Naive thymus-derived CD4-positive, alpha-beta T cell (primary cell): Measurements from ENCODE around the gene SMAP2. TPM values are rescaled to one million over a fixed set of nuclear protein-coding genes. Genes with fewer than 3 reads are reported as not detected.
"Not testable (repeated sequence)": the region's sequence is repeated elsewhere in the genome, so short reads cannot be mapped to it uniquely, and the experiment has no call there.

Experiments
- ATAC-seq: fragments of 150-1000 bp; cut with Tn5 transposase; 2 replicates; pipeline ENCODE4 v1.10.0; 2021; ENCODE audit warnings: mild to moderate bottlenecking, moderate library complexity
- CTCF ChIA-PET: fragments of 350-600 bp; sonication (Branson Sonifier 250); formaldehyde crosslinking; loops from one replicate; lab custom pipeline; 2021; ENCODE audit warnings: antibody characterized with exemption; lab: Charles Lee
- POLR2A ChIA-PET: fragments of 350-600 bp; sonication (Branson Sonifier 250); formaldehyde crosslinking; loops from one replicate; lab custom pipeline; 2021; ENCODE audit warnings: antibody characterized with exemption, inconsistent platforms; lab: Charles Lee
- DNase-seq, 9 donors: peaks; one replicate each; pipeline versions ENCODE4 v3.0.0 to v3.0.0-alpha.2; 2020 to 2022; ENCODE audit warnings: mixed read lengths in 1 of 9
- H3K27ac ChIP-seq: one replicate; pipeline ENCODE4 v1.7.0; 2013; ENCODE audit warnings: mild to moderate bottlenecking, low read depth, low read length, moderate library complexity
- H3K27me3 ChIP-seq, 2 donors: one replicate each; pipeline ENCODE4 v1.7.0; 2013; ENCODE audit warnings: low read length in 2 of 2, mild to moderate bottlenecking in 2 of 2, moderate library complexity in 2 of 2; ENCODE audit not compliant: control insufficient read depth in 2 of 2, insufficient read depth in 2 of 2
- H3K36me3 ChIP-seq, 3 experiments: 1 replicate in 2 of 3; 2 replicates in 1 of 3; pipeline ENCODE4 v1.7.0; 2013; ENCODE audit warnings: low read length in 3 of 3, mild to moderate bottlenecking in 3 of 3, moderate library complexity in 1 of 3; ENCODE audit not compliant: insufficient read depth in 3 of 3, control insufficient read depth in 2 of 3
- H3K4me1 ChIP-seq, 2 donors: one replicate each; pipeline ENCODE4 v1.7.0; 2013; ENCODE audit warnings: low read length in 2 of 2, mild to moderate bottlenecking in 2 of 2, moderate library complexity in 1 of 2; ENCODE audit not compliant: control insufficient read depth in 2 of 2, insufficient read depth in 2 of 2
- H3K4me3 ChIP-seq: 2 replicates; pipeline ENCODE4 v1.7.0; 2013; ENCODE audit warnings: mild to moderate bottlenecking, low read length
- H3K9me3 ChIP-seq, 3 experiments: 1 replicate in 2 of 3; 2 replicates in 1 of 3; pipeline ENCODE4 v1.7.0; 2013; ENCODE audit warnings: low read length in 3 of 3; ENCODE audit not compliant: control insufficient read depth in 2 of 3
- H3K27ac Mint-ChIP-seq, 9 donors: one replicate each; pipeline ENCODE4 v1.8.0; 2020 to 2022; ENCODE audit warnings: mixed read lengths in 9 of 9, mild to moderate bottlenecking in 8 of 9, moderate library complexity in 5 of 9, inconsistent platforms in 2 of 9
- H3K27me3 Mint-ChIP-seq, 5 donors: one replicate each; pipeline ENCODE4 v1.8.0; 2021 to 2022; ENCODE audit warnings: mixed read lengths in 5 of 5, mild to moderate bottlenecking in 1 of 5
- H3K36me3 Mint-ChIP-seq, 5 donors: one replicate each; pipeline ENCODE4 v1.8.0; 2020 to 2022; ENCODE audit warnings: mixed read lengths in 5 of 5, mild to moderate bottlenecking in 3 of 5, inconsistent platforms in 1 of 5
- H3K4me1 Mint-ChIP-seq, 7 donors: one replicate each; pipeline ENCODE4 v1.8.0; 2020 to 2022; ENCODE audit warnings: mixed read lengths in 7 of 7, mild to moderate bottlenecking in 3 of 7, inconsistent platforms in 1 of 7
- H3K4me3 Mint-ChIP-seq, 10 donors: one replicate each; pipeline ENCODE4 v1.8.0; 2020 to 2022; ENCODE audit warnings: mild to moderate bottlenecking in 10 of 10, mixed read lengths in 10 of 10, moderate library complexity in 6 of 10, inconsistent platforms in 2 of 10
- H3K9me3 Mint-ChIP-seq, 11 donors: one replicate each; pipeline ENCODE4 v1.8.0; 2020 to 2022; ENCODE audit warnings: mixed read lengths in 11 of 11, mild to moderate bottlenecking in 4 of 11, inconsistent platforms in 1 of 11, moderate library complexity in 1 of 11
- intact Hi-C, 2 donors: fragments of 100-400 bp; cut with micrococcal nuclease; formaldehyde crosslinking; loops; one replicate each; pipeline ENCODE4 v1.15.1; 2023
- polyA plus RNA-seq, 2 donors: library from polyadenylated mRNA; unstranded; fragments of 300-500 nt; fragmentation: Illumina TruSeq; gene quantifications; one replicate each; pipeline ENCODE4 v1.2.3, GENCODE V29; 2021
- total RNA-seq, 6 experiments: library from RNA in 5 of 6; stranded (reverse) in 5 of 6; gene quantifications; 1 replicate in 5 of 6; 2 replicates in 1 of 6; pipeline ENCODE4 v1.2.3 and lab custom pipeline; 2021 to 2026

Gene SMAP2
- total and polyA plus RNA-seq, 7 experiments from 2014 or later, result 144 to 542 (median 203) TPM

GRCh38 chr1:40385437-40386358 is 12.2 kb downstream of the SMAP2 start:
- ChIA-PET POLR2A (interaction anchor here (0.5 to 16.8 kb wide), 16 partner anchors 3 to 353 kb away, joined by 3 to 408 read pairs (median 5); partner anchors contain the start of genes CAP1 and SMAP2), CTCF (interaction anchor here (0.7 to 4.0 kb wide), 13 partner anchors 8 to 301 kb away, joined by 3 to 29 read pairs (median 4); partner anchors contain the start of genes COL9A2 and SMAP2)
- peak overlapping the region; percentile 79 to 99 (median 87) for H3K4me3 Mint-ChIP-seq
- H3K4me3 ChIP-seq, result peak overlapping the region; percentile 48
- H3K27ac Mint-ChIP-seq, result peak overlapping the region; percentile 97 to 99 (median 98)
- no peaks in the 10 kb centered on the region for H3K27me3 ChIP-seq
- ATAC-seq (peak; percentile 86), DNase-seq (peak in 8 of 9 donors; percentile 55 to 97 (median 94))
- intact Hi-C loops, result loop anchor here (1.0 to 5.0 kb wide), 12 partner anchors 9 to 343 kb away; partner anchors contain the start of genes RLF (in 2 of the 2), CAP1 (in 1 of the 2), COL9A2 (in 1 of the 2) and NFYC (in 1 of the 2)
- H3K4me1 Mint-ChIP-seq, result peaks cover 71 to 94% (median 90%) of the 10 kb centered on the region in 7 donors
- no peaks in the 10 kb centered on the region for H3K9me3 ChIP-seq
- peak overlapping the region; percentile 99 for H3K27ac ChIP-seq
- no peaks in the 10 kb centered on the region for H3K27me3 Mint-ChIP-seq
- peaks cover 82 to 84% of the 10 kb centered on the region in 2 donors for H3K4me1 ChIP-seq
- peaks cover 0 to 4% (median 0%) of the 10 kb centered on the region in 11 donors for H3K9me3 Mint-ChIP-seq
- no peaks in the 10 kb centered on the region for H3K36me3 ChIP-seq
- peaks cover 13 to 46% (median 33%) of the 10 kb centered on the region in 5 donors for H3K36me3 Mint-ChIP-seq

GRCh38 chr1:40386359-40386723 is 12.8 kb downstream of the SMAP2 start:
- peak overlapping the region; percentile 97 to 99 (median 98) for H3K27ac Mint-ChIP-seq
- H3K27me3 Mint-ChIP-seq, result no peaks in the 10 kb centered on the region
- Histone ChIP-seq H3K9me3 (no peaks in the 10 kb centered on the region), H3K4me1 (peaks cover 82 to 84% of the 10 kb centered on the region in 2 donors), H3K36me3 (no peaks in the 10 kb centered on the region), H3K27me3 (no peaks in the 10 kb centered on the region), H3K4me3 (peak overlapping the region; percentile 48), H3K27ac (peak overlapping the region; percentile 99)
- ChIA-PET CTCF (interaction anchor here (0.7 to 4.0 kb wide), 11 partner anchors 10 to 234 kb away, joined by 3 to 29 read pairs (median 4); partner anchors contain the start of genes COL9A2 and SMAP2), POLR2A (interaction anchor here (0.6 to 16.8 kb wide), 15 partner anchors 2 to 354 kb away, joined by 3 to 408 read pairs (median 5); partner anchors contain the start of genes CAP1 and SMAP2)
- intact Hi-C loops, result loop anchor here (1.0 to 5.0 kb wide), 8 partner anchors 8 to 344 kb away; partner anchors contain the start of genes CAP1 (in 1 of the 2), COL9A2 (in 1 of the 2), NFYC (in 1 of the 2) and RLF (in 1 of the 2)
- H3K9me3 Mint-ChIP-seq, result peaks cover 0 to 4% (median 0%) of the 10 kb centered on the region in 11 donors
- peak overlapping the region; percentile 73 to 99 (median 87) for H3K4me3 Mint-ChIP-seq
- H3K4me1 Mint-ChIP-seq, result peaks cover 71 to 94% (median 90%) of the 10 kb centered on the region in 7 donors
- peaks cover 13 to 49% (median 33%) of the 10 kb centered on the region in 5 donors for H3K36me3 Mint-ChIP-seq
- DNase-seq (peak in 1 of 9 donors; percentile 23), ATAC-seq (no peak)

GRCh38 chr1:40386796-40387195 is 13.3 kb downstream of the SMAP2 start:
- peaks cover 69 to 94% (median 90%) of the 10 kb centered on the region in 7 donors for H3K4me1 Mint-ChIP-seq
- peak overlapping the region; percentile 48 for H3K4me3 ChIP-seq
- ChIA-PET POLR2A (interaction anchor here (0.7 to 16.8 kb wide), 10 partner anchors 2 to 326 kb away, joined by 3 to 408 read pairs (median 7); partner anchors contain the start of gene SMAP2), CTCF (interaction anchor here (0.6 to 4.0 kb wide), 8 partner anchors 11 to 235 kb away, joined by 3 to 29 read pairs (median 6); no protein-coding TSS in a partner anchor)
- intact Hi-C loops, result loop anchor here (1.0 to 5.0 kb wide), 8 partner anchors 8 to 344 kb away; partner anchors contain the start of genes CAP1 (in 1 of the 2), COL9A2 (in 1 of the 2), NFYC (in 1 of the 2) and RLF (in 1 of the 2)
- no peaks in the 10 kb centered on the region for H3K36me3 ChIP-seq
- H3K36me3 Mint-ChIP-seq, result peaks cover 13 to 47% (median 33%) of the 10 kb centered on the region in 5 donors
- H3K9me3 Mint-ChIP-seq, result peaks cover 0 to 4% (median 0%) of the 10 kb centered on the region in 11 donors
- peaks cover 86 to 87% of the 10 kb centered on the region in 2 donors for H3K4me1 ChIP-seq
- H3K27ac Mint-ChIP-seq, result peak overlapping the region; percentile 97 to 99 (median 98)
- DNase-seq (no peak), ATAC-seq (no peak)
- no peaks in the 10 kb centered on the region for H3K27me3 ChIP-seq
- peak overlapping the region; percentile 73 to 99 (median 85) for H3K4me3 Mint-ChIP-seq
- H3K9me3 ChIP-seq, result no peaks in the 10 kb centered on the region
- H3K27me3 Mint-ChIP-seq, result no peaks in the 10 kb centered on the region
- peak overlapping the region; percentile 99 for H3K27ac ChIP-seq

- Mint-ChIP-seq H3K36me3 (peaks cover 13 to 46% (median 36%) of the 10 kb centered on the region in 5 donors), H3K4me3 (peak overlapping the region; percentile 90 to 99 (median 94)), H3K27ac (peak overlapping the region; percentile 97 to 100 (median 99)), H3K4me1 (peaks cover 69 to 94% (median 90%) of the 10 kb centered on the region in 7 donors)
- intact Hi-C loops, result loop anchor here (2.0 to 5.0 kb wide), 6 partner anchors 63 to 345 kb away; partner anchors contain the start of genes CAP1 (in 1 of the 2), COL9A2 (in 1 of the 2), NFYC (in 1 of the 2) and RLF (in 1 of the 2)
- ChIA-PET CTCF (interaction anchor here (0.6 to 4.0 kb wide), 8 partner anchors 12 to 235 kb away, joined by 3 to 29 read pairs (median 5); no protein-coding TSS in a partner anchor), POLR2A (interaction anchor here (0.7 to 16.8 kb wide), 8 partner anchors 1 to 235 kb away, joined by 3 to 408 read pairs (median 14); partner anchors contain the start of gene SMAP2)
- Histone ChIP-seq H3K27ac (peak overlapping the region; percentile 99), H3K4me1 (peaks cover 87 to 88% of the 10 kb centered on the region in 2 donors), H3K4me3 (peak overlapping the region; percentile 48)
- H3K36me3 ChIP-seq, H3K9me3 Mint-ChIP-seq, ATAC-seq, H3K27me3 ChIP-seq, H3K27me3 Mint-ChIP-seq, H3K9me3 ChIP-seq, DNase-seq: not testable (repeated sequence)
These were observed 14.1 kb downstream of the SMAP2 start for GRCh38 chr1:40387381-40388306.
